ENCODE results near the gene CCDC158.
"Not testable (repeated sequence)": the region's sequence is repeated elsewhere in the genome, so short reads cannot be mapped to it uniquely, and the experiment has no call there.

Gene CCDC158

DNA sequence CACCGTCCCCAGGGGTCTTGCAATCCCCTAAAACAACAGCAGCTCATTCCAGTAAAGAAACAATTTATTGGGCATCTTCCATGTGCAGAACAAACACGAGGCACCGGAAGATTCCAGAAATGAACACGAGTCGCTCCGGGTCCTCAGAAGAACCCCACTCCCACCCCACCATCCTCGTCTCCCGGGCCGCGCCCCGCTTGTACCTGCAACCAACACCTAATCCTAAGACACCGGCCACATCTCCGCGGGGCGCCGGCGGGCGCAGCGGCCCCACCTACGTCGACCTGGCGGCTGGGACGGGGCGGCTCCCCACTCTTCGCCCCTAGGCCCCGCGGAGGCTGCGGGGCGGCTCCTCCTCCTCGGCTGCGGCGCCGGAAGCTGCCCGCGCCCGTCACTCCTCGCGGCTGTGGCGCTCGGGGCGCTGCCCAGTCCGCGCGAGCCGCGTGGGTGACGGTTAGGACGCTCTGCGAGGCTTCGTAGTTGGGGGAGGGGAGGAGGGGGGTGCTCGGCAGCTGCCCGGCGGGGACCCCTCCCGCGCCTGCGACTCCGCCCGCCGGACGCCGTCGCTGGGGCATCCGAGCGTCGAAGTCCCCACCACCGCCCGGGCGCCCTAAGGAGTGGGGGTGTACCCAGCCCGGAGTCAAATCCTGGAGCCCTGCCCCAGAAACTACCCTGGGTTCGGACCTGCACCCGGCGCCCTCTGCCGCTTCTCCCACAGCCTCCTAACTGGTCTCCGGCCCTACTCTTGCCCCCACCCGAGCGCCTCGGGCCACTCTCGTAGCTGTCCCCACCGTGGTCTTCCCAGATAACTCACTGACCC lies at the start of gene CCDC158:
Gene CCDC158, minus strand, starts transcription at position 380 of the 820 bp plus-strand sequence. CDS start 17,934 bp downstream, outside the sequence.
- no peak for DNase-seq

DNA sequence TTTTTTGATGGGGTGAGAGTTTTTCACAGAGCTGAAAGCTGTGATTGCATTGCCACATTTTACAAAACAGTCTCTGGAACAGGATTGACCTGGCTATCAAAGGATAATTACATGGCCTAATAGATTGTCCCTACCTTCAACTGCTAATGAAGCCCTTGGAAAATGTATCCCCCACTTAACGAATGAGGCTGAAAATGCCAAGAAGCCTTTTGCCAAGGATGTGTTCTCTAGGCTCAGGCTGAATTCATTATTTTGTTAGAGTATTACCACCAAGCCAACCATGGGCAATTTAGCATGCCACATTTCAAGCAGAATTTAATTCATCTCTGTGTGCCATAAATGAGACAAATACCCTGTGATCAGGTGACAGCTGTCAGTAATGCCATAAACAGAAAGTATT lies 49.6 kb upstream of the CCDC158 start:
- no peak for DNase-seq

DNA sequence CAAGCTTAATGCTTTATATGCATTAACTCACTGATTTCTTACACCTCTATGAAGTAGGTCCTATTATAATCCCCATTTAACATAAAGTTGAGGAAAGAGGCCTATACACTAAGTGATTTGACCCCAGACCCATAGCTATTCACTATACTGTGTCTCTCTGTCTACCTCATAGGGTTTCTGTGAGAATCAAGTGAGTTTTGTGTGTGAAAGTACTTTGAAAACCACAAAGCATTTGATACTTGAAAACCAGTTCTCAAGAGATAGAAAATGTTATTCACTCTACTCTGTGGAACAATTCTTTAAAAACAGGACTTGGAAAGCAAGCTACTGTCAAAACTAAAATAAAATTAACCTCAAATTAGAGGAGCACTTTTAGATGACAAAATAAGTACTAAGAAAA lies 49.1 kb upstream of the CCDC158 start:
- no peak for DNase-seq

GRCh38 chr4:76463568-76463967 lies 42.6 kb upstream of the CCDC158 start:
- DNase-seq, result no peak

DNA sequence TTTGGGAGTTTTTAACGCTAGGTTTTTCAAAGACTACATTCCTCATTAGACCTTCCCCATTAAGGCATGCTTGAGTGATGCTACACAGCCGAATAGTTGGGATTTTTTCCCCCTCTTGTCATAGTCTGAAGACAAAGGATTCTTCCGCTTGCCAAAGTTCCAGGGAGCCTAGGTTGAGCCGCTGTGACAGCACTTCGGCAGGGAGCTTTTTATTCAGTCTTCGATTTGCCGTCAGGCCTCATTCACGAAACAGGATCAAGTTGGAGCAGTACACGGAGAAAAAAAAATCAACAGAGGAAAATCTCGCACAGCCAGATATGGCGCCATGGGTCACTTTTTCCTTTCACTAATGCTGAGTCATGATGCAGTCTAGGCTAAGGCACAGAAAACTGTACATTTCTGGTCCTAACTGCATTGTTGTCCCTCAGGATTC lies 38.4 kb upstream of the CCDC158 start:
- no peak for DNase-seq

DNA sequence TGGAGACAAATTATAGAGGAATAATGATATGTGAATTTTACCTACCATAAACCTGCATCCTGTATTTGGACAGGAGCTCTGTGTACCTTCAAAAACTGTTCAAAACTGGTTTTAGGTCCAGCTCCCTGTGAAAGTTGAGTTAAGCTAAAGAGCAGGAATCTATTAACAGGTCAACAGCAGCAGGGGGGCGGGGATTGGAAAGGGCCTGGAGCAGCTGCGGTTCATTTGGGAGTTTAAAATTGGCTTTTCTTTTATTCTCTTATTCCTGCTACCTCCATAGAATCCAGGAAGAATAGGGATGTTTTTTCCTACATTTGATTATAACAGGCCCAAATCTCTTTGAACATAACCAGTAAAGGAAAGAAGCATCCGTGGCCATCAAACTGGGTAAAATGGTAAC lies 37.9 kb upstream of the CCDC158 start:
- no peak for DNase-seq

DNA sequence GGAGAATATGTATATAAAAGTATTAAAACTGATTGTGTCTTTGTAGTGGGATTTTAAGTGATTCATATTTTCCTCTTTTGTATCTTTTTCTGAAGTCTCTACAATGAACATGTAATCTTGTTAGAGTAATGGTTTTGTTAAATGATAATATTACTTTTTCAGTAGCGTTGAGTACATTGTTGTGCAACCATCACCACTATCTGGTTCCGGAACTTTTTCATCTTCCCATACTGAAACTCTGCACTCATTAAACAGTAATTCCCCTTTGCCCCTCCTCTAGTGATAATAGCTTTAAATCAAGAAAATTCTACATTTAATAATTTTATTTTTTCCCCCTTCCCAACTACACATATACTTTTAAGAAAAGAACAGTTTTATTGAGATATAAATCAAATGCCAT lies 37.4 kb upstream of the CCDC158 start:
- DNase-seq, result no peak

DNA sequence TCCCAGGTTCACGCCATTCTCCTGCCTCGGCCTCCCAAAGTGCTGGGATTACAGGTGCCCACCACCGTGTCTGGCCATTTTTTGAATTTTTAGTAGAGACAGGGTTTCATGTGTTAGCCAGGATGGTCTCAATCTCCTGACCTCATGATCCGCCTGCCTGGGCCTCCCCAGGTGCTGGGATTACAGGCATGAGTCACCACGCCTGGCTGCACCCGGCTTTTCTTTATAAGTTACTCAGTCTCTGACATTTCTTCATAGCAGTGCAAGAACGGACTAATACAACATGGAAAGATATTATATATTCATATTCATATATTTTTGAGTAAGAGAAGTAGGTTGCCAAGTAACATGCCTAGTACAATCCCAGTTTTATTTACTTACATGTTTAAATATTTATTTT lies 36.9 kb upstream of the CCDC158 start:
- DNase-seq, result no peak

DNA sequence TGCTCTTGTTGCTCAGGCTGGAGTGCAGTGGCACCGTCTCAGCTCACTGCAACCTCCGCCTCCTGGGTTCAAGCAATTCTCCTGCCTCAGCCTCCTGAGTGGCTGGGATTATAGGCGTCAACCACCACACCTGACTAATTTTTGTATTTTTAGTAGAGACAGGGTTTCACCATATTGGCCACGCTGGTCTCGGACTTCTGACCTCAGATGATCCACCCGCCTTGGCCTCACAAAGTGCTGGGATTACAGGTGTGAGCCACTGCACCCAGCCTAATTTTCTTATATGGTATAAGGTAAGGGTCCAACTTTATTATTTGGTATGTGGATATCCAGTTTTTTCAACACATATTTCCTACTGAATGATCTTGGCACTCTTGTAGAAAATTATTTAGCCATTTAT lies 33.1 kb upstream of the CCDC158 start:
- not testable (repeated sequence) for DNase-seq

DNA sequence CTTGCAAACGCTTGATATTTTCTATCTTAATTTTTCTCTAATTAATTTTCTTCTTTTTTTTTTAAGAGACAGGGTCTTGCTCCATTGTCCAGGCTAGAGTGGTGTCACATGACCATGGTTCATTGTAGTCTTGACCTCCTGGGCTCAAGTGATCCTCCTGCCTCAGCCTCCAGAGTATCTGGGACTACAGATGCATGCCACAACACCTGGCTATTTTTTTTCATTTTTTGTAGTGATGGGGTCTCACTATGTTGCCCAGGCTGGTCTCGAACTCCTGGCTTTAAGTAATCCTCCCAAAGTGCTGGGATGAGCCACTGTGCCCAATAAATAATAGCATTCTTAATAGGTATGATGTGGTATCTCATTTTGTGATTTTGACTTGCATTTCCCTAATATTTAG lies 32.3 kb upstream of the CCDC158 start:
- no peak for DNase-seq

- DNase-seq, result no peak
Measured at GRCh38 chr4:76449833-76450232, 28.9 kb upstream of the CCDC158 start.

GRCh38 chr4:76449362-76449767 lies 28.4 kb upstream of the CCDC158 start:
- DNase-seq, result no peak

DNA sequence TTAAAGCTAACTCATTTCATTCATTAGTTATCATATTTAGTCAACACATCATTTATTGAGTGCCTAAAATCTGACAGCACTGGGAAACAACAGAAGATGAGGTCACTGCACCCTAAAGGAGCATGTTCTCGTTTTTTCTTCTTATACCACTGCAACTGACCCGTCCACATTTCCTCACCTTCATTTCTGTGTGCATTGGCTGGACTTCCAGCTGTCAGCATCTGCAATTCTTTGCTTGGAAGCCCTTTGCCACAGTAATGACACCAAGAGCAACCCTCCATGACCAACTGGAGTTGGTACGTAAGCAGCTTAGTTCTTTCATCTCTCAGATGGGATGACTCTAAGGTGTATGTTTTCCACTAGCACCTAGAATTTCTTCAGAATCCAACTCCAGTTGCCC lies 27.3 kb upstream of the CCDC158 start:
- no peak for DNase-seq

GRCh38 chr4:76447393-76447851 lies 26.5 kb upstream of the CCDC158 start:
- no peak for DNase-seq

- no peak for DNase-seq
Measured at GRCh38 chr4:76445911-76446310, 25.0 kb upstream of the CCDC158 start.

- no peak for DNase-seq
Measured at GRCh38 chr4:76443376-76443775, 22.4 kb upstream of the CCDC158 start.

GRCh38 chr4:76442807-76443206 lies 21.9 kb upstream of the CCDC158 start:
- DNase-seq, result no peak

DNA sequence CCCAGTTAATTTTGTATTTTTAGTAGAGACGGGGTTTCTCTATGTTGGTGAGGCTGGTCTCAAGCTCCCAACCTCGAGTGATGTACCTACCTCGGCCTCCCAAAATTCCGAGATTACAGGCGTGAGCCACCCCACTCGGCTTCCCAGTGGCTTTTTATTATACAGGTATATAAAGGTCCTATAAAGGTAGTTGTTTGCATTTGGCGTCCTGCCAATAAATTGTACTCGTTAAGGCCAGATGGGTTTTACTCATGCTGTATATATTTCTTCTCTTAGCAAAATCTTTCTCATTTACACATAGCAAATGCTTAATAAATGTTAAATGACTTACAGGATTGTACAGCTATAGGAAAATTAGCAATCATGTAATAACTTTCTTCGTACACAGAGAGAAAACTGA lies 20.9 kb upstream of the CCDC158 start:
- no peak for DNase-seq

- DNase-seq, result no peak
Measured at GRCh38 chr4:76439491-76439890, 18.6 kb upstream of the CCDC158 start.

DNA sequence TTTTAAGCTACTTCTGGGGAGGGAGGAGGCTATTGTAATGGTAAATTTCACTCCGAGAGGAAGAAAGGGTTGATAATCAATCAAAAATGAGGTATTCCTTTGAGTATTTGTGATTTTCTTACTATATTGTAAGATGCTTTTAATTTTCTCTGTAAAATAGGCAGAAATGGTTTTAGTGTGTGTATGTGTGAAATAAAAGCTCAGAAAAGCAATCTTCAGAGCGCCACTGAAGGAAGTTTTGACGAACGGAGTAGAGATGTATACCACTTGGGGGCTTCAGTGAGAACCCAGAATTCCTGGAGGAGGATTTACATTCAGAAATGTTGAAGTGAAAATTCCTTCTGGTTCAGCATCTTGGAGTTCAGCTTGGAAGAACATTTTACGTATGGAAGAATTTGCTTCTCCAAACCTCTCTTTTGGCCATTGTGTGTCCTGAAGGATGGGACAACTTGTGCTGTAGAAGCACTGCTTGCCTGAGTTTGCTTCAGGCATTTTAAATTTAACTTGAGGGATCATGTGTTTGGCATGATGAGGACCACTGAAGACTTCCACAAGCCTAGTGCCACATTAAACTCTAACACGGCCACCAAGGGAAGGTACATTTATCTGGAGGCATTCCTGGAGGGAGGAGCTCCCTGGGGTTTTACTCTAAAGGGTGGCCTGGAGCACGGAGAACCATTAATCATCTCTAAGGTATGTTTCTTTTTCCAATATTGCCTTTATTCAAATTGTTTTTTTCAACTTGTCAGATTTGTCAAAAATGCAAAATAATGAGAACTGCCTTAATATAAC lies 14.8 kb upstream of the CCDC158 start:
- DNase-seq, result no peak

DNA sequence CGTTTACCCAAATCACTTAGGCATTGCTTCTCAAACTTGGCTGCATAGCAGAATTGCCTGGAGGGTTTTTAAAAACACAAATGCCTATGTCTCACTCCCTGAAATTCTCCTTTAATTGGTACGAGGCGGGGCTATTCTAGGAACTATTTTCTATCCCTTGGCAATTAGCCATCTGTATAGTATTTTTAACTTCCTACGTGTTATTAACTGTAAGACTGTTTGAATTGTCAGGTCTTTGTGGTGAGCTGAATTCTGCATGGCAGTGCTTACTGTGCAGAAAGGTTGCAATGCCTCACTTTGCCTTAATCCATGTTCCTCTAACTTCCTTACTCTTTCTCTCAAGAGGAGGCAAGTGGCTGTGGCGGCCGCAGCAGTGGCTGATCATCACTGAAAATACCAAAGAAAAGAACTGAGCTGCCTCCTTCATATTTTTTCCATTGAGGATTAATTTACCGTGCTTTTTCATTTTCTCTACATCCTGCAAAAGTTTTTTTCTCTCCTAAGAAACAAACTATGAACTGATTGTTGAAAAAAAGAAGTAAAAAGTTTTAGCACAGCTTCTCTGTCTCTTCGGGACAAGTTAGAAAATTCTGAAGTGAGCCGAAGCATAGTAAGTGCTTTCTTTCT lies 14.1 kb upstream of the CCDC158 start, which contains the start of gene SHROOM3:
Gene SHROOM3, plus strand, starts transcription at position 329 of the 627 bp plus-strand sequence. CDS start 824 bp downstream, outside the sequence.
- DNase-seq, result no peak

- DNase-seq, result no peak
Measured at GRCh38 chr4:76430519-76431388, 9.8 kb upstream of the CCDC158 start.
